ENCODE measurements around the gene HIVEP1. TPM values are rescaled to one million over a fixed set of nuclear protein-coding genes. Genes with fewer than 3 reads are reported as not detected.

HIVEP1 gene
- total RNA-seq, 1 donor from 2014 or later = 35.7 TPM

DNA sequence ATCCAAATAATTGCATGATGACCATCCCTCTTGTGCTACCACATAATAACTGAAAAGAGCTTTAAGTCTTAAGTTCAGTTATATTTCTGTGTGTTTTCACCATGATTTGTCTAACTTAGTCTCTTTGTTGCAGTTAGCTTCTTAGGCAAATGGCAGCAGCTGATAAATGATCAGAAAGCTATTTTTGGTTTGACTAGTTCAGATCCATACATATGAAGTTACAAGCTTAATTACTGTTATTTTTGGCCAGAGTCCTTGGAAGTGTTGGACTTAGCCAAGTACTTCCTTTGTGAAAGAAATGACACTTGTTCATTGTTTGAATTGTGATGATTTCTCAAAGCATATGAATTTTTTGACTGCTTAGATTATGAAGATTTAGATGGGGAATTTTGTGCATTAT lies 54.2 kb downstream of the HIVEP1 start:
- H3K9me3 Mint-ChIP-seq (ENCODE audit: low read depth) = no peaks in the 10 kb centered on the region
- H3K27me3 Mint-ChIP-seq = no peaks in the 10 kb centered on the region
- TF ChIP-seq, protein P1, sequence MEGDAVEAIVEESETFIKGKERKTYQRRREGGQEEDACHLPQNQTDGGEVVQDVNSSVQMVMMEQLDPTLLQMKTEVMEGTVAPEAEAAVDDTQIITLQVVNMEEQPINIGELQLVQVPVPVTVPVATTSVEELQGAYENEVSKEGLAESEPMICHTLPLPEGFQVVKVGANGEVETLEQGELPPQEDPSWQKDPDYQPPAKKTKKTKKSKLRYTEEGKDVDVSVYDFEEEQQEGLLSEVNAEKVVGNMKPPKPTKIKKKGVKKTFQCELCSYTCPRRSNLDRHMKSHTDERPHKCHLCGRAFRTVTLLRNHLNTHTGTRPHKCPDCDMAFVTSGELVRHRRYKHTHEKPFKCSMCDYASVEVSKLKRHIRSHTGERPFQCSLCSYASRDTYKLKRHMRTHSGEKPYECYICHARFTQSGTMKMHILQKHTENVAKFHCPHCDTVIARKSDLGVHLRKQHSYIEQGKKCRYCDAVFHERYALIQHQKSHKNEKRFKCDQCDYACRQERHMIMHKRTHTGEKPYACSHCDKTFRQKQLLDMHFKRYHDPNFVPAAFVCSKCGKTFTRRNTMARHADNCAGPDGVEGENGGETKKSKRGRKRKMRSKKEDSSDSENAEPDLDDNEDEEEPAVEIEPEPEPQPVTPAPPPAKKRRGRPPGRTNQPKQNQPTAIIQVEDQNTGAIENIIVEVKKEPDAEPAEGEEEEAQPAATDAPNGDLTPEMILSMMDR (IDR thresholded peaks at IDR 0.05; ENCODE audit: unreplicated experiment) = no peak
- H3K27ac Mint-ChIP-seq = no peak overlapping the region
- peaks cover 10% of the 10 kb centered on the region for H3K4me1 Mint-ChIP-seq (ENCODE audit: low read depth)
- H3K36me3 Mint-ChIP-seq (ENCODE audit: insufficient read depth) = no peaks in the 10 kb centered on the region
- H3K4me3 Mint-ChIP-seq (ENCODE audit: low read depth) = no peak overlapping the region
- DNase-seq (ENCODE audit: low spot score, unreplicated experiment) = no peak

DNA sequence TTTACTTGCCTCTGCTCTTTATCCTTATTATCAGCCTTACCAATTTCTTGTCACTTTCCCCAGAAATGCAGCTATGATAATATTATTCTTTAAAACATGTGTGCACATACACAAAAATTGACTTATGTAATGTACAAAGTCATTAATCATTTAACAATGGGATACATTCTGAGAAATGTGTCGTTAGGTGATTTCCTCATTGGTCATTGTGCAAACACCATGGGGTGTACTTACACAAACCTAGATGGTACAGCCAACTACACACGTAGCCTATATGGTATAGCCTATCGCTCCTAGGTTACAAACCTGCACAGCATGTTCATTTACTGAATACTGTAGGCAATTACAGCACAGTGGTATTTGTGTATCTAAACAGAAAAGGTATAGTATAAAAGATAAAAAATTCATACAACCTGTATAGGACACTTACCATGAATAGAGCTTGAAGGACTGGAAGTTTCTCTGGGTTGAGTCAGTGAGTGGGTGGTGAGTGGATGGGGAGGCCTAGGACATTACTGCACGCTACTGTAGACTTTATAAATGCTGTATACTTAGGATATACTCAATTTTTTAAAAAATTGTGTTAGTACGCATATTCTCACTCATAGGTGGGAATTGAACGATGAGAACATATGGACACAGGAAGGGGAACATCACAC lies 56.9 kb downstream of the HIVEP1 start:
- no peaks in the 10 kb centered on the region for H3K36me3 Mint-ChIP-seq (ENCODE audit: insufficient read depth)
- DNase-seq (ENCODE audit: low spot score, unreplicated experiment) = no peak
- no peak overlapping the region for H3K4me3 Mint-ChIP-seq (ENCODE audit: low read depth)
- no peaks in the 10 kb centered on the region for H3K27me3 Mint-ChIP-seq
- H3K27ac Mint-ChIP-seq = no peak overlapping the region
- H3K9me3 Mint-ChIP-seq (ENCODE audit: low read depth) = no peaks in the 10 kb centered on the region
- H3K4me1 Mint-ChIP-seq (ENCODE audit: low read depth) = peaks cover 13% of the 10 kb centered on the region
- TF ChIP-seq, protein P1 (IDR thresholded peaks at IDR 0.05; ENCODE audit: unreplicated experiment) = no peak

DNA sequence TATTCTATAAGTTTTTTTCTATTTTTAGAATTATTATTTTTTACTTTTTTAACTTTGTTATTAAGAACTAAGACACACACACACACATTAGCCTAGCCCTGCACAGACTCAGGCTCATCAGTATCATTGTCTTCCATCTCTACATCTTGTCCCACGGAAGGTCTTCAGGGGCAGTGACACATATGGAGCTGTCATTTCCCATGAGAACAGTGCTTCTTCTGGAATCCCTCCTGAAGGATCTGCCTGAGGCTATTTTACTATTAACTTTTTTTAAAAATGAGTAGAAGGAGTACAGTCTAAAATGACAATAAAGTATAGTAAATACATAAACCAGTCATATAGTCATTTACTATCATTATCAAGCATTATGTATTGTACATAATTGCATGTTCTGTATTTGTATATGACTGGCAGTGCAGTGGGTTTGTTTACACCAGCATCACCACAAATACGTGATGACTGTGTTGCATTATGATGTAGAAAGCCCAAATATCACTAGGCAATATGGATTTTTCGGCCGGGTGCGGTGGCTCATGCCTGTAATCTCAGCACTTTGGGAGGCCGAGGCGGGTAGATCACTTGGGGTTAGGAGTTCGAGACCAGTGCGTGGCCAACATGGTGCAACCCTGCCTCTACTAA lies 57.9 kb downstream of the HIVEP1 start:
- DNase-seq (ENCODE audit: low spot score, unreplicated experiment) = no peak
- no peak overlapping the region for H3K27ac Mint-ChIP-seq
- H3K9me3 Mint-ChIP-seq (ENCODE audit: low read depth) = no peaks in the 10 kb centered on the region
- no peaks in the 10 kb centered on the region for H3K36me3 Mint-ChIP-seq (ENCODE audit: insufficient read depth)
- H3K4me3 Mint-ChIP-seq (ENCODE audit: low read depth) = no peak overlapping the region
- TF ChIP-seq, protein P1 (IDR thresholded peaks at IDR 0.05; ENCODE audit: unreplicated experiment) = no peak
- H3K27me3 Mint-ChIP-seq = no peaks in the 10 kb centered on the region
- peaks cover 13% of the 10 kb centered on the region for H3K4me1 Mint-ChIP-seq (ENCODE audit: low read depth)

DNA sequence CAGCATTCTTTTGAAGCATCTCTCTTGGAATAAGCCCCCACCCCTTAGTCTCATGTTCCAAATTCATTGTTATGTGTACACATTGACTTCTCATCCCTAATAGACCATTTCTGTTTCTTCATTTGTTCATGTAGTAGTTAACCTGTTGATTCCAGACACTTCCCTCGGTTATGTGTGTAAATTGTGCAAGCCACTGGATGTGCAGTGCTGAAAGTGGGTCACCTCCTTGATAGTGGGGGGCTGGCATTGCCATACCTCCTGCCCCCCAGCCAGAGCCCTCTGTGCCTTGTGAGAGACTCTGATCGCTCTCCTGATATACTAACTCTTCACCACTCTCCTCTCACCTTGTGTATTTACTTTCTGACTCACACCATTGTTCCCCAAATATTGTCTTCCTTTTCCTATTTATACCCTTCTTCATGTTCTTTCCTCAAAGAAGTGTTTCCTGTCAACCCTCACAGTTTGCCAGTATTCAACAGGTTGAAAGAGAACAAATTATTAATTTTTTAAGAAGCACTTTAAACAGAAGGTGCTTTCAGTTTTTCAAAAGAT lies 59.0 kb downstream of the HIVEP1 start:
- peaks cover 8% of the 10 kb centered on the region for H3K4me1 Mint-ChIP-seq (ENCODE audit: low read depth)
- DNase-seq (ENCODE audit: low spot score, unreplicated experiment) = no peak
- TF ChIP-seq, protein P1 (IDR thresholded peaks at IDR 0.05; ENCODE audit: unreplicated experiment) = no peak
- no peaks in the 10 kb centered on the region for H3K9me3 Mint-ChIP-seq (ENCODE audit: low read depth)
- no peak overlapping the region for H3K27ac Mint-ChIP-seq
- no peak overlapping the region for H3K4me3 Mint-ChIP-seq (ENCODE audit: low read depth)
- no peaks in the 10 kb centered on the region for H3K27me3 Mint-ChIP-seq
- H3K36me3 Mint-ChIP-seq (ENCODE audit: insufficient read depth) = no peaks in the 10 kb centered on the region

DNA sequence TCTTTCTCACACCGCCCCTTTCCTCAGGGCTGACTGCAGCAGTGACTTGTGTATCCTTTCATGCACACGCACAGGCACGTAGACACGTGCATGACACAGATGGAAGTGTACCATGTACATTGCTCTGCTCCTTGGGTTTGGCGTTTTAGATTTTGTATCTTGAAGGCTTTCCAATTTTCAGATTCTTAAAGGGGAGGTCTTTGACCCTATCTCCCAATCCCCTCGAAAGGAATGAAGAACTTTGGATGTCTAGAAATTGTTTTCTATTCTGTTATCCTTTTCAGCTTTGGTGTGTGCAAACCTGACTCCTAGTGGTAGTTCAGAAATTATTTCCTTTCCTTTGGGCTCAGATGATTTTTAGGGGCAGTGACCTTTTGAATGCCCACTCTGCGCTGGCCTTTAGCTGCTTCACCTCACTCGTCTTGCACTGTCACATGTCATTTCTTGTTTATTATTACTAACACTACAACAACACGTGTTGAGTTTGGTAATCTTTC lies 63.0 kb downstream of the HIVEP1 start:
- H3K4me1 Mint-ChIP-seq (ENCODE audit: low read depth) = peaks cover 7% of the 10 kb centered on the region
- no peak overlapping the region for H3K27ac Mint-ChIP-seq
- H3K27me3 Mint-ChIP-seq = no peaks in the 10 kb centered on the region
- DNase-seq (ENCODE audit: low spot score, unreplicated experiment) = no peak
- TF ChIP-seq, protein P1 (IDR thresholded peaks at IDR 0.05; ENCODE audit: unreplicated experiment) = peak; percentile 37
- no peaks in the 10 kb centered on the region for H3K36me3 Mint-ChIP-seq (ENCODE audit: insufficient read depth)
- H3K9me3 Mint-ChIP-seq (ENCODE audit: low read depth) = no peaks in the 10 kb centered on the region
- no peak overlapping the region for H3K4me3 Mint-ChIP-seq (ENCODE audit: low read depth)
